ENCODE results near the gene BRINP3.

DNA sequence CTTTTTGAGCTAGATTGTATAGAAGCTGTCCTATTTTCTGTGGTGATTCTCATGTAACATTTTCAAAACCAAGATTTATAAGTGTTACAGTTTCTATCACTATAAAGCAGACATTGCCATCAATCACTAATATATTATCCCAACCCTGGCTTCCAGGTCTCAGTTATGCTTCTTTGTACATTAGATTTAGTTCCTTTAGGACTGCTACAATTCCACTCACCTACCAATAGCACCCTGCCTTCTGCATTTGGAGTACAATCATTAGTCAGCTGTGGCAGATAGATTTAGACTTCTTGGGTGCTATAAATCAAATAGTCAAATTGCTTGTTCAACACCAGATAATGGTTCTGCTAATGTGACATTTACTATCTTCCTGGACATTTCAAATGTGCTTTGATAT lies 281.6 kb downstream of the BRINP3 start:
- TF ChIP-seq, protein P1, sequence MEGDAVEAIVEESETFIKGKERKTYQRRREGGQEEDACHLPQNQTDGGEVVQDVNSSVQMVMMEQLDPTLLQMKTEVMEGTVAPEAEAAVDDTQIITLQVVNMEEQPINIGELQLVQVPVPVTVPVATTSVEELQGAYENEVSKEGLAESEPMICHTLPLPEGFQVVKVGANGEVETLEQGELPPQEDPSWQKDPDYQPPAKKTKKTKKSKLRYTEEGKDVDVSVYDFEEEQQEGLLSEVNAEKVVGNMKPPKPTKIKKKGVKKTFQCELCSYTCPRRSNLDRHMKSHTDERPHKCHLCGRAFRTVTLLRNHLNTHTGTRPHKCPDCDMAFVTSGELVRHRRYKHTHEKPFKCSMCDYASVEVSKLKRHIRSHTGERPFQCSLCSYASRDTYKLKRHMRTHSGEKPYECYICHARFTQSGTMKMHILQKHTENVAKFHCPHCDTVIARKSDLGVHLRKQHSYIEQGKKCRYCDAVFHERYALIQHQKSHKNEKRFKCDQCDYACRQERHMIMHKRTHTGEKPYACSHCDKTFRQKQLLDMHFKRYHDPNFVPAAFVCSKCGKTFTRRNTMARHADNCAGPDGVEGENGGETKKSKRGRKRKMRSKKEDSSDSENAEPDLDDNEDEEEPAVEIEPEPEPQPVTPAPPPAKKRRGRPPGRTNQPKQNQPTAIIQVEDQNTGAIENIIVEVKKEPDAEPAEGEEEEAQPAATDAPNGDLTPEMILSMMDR (IDR thresholded peaks at IDR 0.05) = no peak
- TF ChIP-seq POLR2A (IDR thresholded peaks at IDR 0.05) = no peak
